ENCODE measurements around the gene NDUFA7. TPM values are rescaled to one million over a fixed set of nuclear protein-coding genes. Genes with fewer than 3 reads are reported as not detected.
A peak's percentile ranks its signal among the peaks of the same experiment; 100 is the strongest.

NDUFA7 gene
- total and polyA plus RNA-seq, 2 of the 13 experiments (the other 11 are each of a cell fraction or from before 2014, with no cell fraction given), result 64.5 to 71.5 TPM

GRCh38 chr19:8305798-8306197 lies 15.4 kb downstream of the NDUFA7 start:
- no peak overlapping the region for H2AFZ ChIP-seq (ENCODE audit: low read length)
- intact Hi-C loops (cut with micrococcal nuclease; ENCODE audit: unreplicated experiment), result no loop called here
- H3K4me1 ChIP-seq (ENCODE audit: insufficient read depth, low read length), result peaks cover 39% of the 10 kb centered on the region
- no peaks in the 10 kb centered on the region for H3K9me3 ChIP-seq (ENCODE audit: low read length)
- CTCF ChIA-PET (ENCODE audit: low intra/inter-chr PET ratio, low total read pairs), result no interaction called here
- no peaks in the 10 kb centered on the region for H3K27me3 ChIP-seq (ENCODE audit: control insufficient read depth in 1 of 2, insufficient read depth in 2 of 2, low read length in 2 of 2)
- DNase-seq (ENCODE audit: low spot score), result no peak
- POLR2A ChIA-PET, result interaction anchor here (5.8 kb wide), 1 partner anchor 14 kb away, joined by 39 read pairs; the partner anchor contains the start of genes NDUFA7 and RPS28
- in situ Hi-C loops (cut with HindIII; ENCODE audit: extremely low pct_ligation_motif_present, low pct_unique_long_range_greater_than_20kb), result loop anchor here (5.0 kb wide), 1 partner anchor 43 kb away; no protein-coding TSS in a partner anchor
- peaks cover 14 to 25% of the 10 kb centered on the region in 2 experiments; a peak in 4 of 5 replicates for H3K36me3 ChIP-seq (replicated peaks in 1 of 2; ENCODE audit: control insufficient read depth in 1 of 2, insufficient read depth in 2 of 2, low read length in 2 of 2)
- ATAC-seq, result no peak
- no peak for FAIRE-seq
- H3K9ac ChIP-seq (ENCODE audit: insufficient read depth, low read depth, low read length), result no peak overlapping the region
- H3K79me2 ChIP-seq (ENCODE audit: insufficient read depth, low read length), result peaks cover 17% of the 10 kb centered on the region
- peak overlapping the region; percentile 98; the same call in 1 of the 2 replicates for H3K4me2 ChIP-seq (ENCODE audit: low read depth, low read length)
- 100% methylated on average over 2 of the region's 4 CpGs for WGBS (ENCODE audit: low lambda C conversion rate)
- peak overlapping the region; percentile 20 for H3K27ac ChIP-seq (ENCODE audit: extremely low read length, insufficient read depth, low read length)
- no peaks in the 10 kb centered on the region for H4K20me1 ChIP-seq (ENCODE audit: insufficient read depth, low read length)
- no peak for TF ChIP-seq BHLHE40 (IDR thresholded peaks at IDR 0.05; ENCODE audit: low read length)
- TF ChIP-seq MAF1 (CRISPR knock-in tag; IDR thresholded peaks at IDR 0.05; ENCODE audit: borderline replicate concordance), result no peak
- TF ChIP-seq ZNF883 (CRISPR knock-in tag; IDR thresholded peaks at IDR 0.05; ENCODE audit: not compliant biosample characterization), result no peak
- no peak for TF ChIP-seq RBFOX2 (IDR thresholded peaks at IDR 0.05; ENCODE audit: low read depth, low read length)
- TF ChIP-seq SSRP1 (CRISPR knock-in tag; IDR thresholded peaks at IDR 0.05), result no peak
- no peak for TF ChIP-seq ZC3H13 (CRISPR knock-in tag; IDR thresholded peaks at IDR 0.05)
- no peak for TF ChIP-seq MATR3 (CRISPR knock-in tag; IDR thresholded peaks at IDR 0.05)
- no peak for TF ChIP-seq RORA (CRISPR knock-in tag; IDR thresholded peaks at IDR 0.05)
- no peak for TF ChIP-seq U2AF1 (optimal IDR thresholded peaks at IDR 0.05; ENCODE audit: low read depth, low read length)
- TF ChIP-seq ZNF7 (CRISPR knock-in tag; IDR thresholded peaks at IDR 0.05), result no peak
- TF ChIP-seq ZNF75D (CRISPR knock-in tag; IDR thresholded peaks at IDR 0.05; ENCODE audit: borderline replicate concordance), result no peak
- TF ChIP-seq YEATS4 (CRISPR knock-in tag; IDR thresholded peaks at IDR 0.05; ENCODE audit: borderline replicate concordance), result no peak
- no peak for TF ChIP-seq FOXM1 (CRISPR knock-in tag; IDR thresholded peaks at IDR 0.05)
- TF ChIP-seq, protein P1, sequence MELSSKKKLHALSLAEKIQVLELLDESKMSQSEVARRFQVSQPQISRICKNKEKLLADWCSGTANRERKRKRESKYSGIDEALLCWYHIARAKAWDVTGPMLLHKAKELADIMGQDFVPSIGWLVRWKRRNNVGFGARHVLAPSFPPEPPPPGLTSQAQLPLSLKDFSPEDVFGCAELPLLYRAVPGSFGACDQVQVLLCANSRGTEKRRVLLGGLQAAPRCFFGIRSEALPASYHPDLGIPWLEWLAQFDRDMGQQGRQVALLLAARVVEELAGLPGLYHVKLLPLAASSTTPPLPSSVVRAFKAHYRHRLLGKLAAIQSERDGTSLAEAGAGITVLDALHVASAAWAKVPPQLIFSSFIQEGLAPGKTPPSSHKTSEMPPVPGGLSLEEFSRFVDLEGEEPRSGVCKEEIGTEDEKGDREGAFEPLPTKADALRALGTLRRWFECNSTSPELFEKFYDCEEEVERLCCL (CRISPR knock-in tag; IDR thresholded peaks at IDR 0.05; ENCODE audit: borderline replicate concordance), result no peak
- TF ChIP-seq ZNF24 (IDR thresholded peaks at IDR 0.05), result no peak
- no peak for TF ChIP-seq ZNF776 (CRISPR knock-in tag; IDR thresholded peaks at IDR 0.05)
- TF ChIP-seq EEA1 (CRISPR knock-in tag; IDR thresholded peaks at IDR 0.05; ENCODE audit: borderline replicate concordance), result no peak
- no peak for TF ChIP-seq ZNF619 (CRISPR knock-in tag; IDR thresholded peaks at IDR 0.05)
- TF ChIP-seq SOX5 (CRISPR knock-in tag; IDR thresholded peaks at IDR 0.05; ENCODE audit: borderline replicate concordance), result no peak
- TF ChIP-seq TBX3 (IDR thresholded peaks at IDR 0.05; ENCODE audit: borderline replicate concordance), result no peak
- no peak overlapping the region for H3K4me3 ChIP-seq (replicated peaks in 1 of 3; ENCODE audit: insufficient read depth in 1 of 3, low read depth in 2 of 3, low read length in 3 of 3)
- BruUV-seq (replicated peaks), result no TSS peak

Measured in HepG2 (cell line).